RPMI7951 (cell line): ENCODE results near the gene DYRK4. TPM values are rescaled to one million over a fixed set of nuclear protein-coding genes. Genes with fewer than 3 reads are reported as not detected.
"Not testable (repeated sequence)": the region's sequence is repeated elsewhere in the genome, so short reads cannot be mapped to it uniquely, and the experiment has no call there.

ENCODE experiments used
- DNase-seq: peaks from one replicate; pipeline ENCODE4 v3.0.0-alpha.2; 2012; ENCODE audit warnings: low read depth
- total RNA-seq: library from RNA; depleted of rRNA; stranded (reverse); fragments of >200 nt; shearing (Covaris generic); gene quantifications from 2 replicates; pipeline ENCODE4 v1.2.3, GENCODE V29; 2014; rRNA removed

DYRK4 gene
- 50.6 and 54.5 TPM in 2 replicates for total RNA-seq

DNA sequence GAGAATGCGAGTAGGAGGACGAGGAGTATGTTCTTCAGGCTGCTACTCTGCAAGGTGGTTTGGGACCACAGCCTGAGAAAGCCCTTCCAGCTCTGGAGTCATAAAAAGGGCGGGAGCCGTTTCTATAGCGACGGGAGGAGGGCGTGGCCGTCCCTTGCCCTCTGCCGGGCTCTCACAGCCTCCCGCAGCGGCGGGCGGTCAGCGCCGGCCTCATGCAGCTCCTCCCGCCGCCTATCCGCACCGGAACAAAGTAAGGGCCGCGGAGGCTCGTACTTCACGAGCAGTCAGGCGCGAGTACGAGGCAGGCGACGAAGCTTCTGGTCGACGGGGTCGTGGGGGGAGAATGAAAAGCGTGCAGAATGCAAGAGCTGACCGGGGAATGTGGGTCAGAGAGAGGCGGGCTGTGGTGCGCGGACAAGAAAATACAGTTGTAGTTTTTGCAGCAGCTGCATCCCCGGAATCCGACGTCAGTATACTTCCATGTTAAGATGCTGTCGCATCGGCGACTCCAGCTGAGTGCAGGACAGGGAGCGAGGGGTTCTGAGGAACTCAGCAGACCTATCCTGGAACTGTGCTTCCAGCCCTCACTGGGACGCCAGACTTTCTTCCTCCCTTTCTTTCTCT is at the start of gene DYRK4:
TSS of gene DYRK4 (plus strand) at position 175 of the 624 bp plus-strand sequence. CDS start at position 213, 38 bp downstream.
- DNase-seq, result peak; percentile 66

GRCh38 chr12:4518106-4518728 is 43.8 kb upstream of the DYRK4 start:
- peak; percentile 62 for DNase-seq

GRCh38 chr12:4523443-4523842 is 38.6 kb upstream of the DYRK4 start:
- DNase-seq, result not testable (repeated sequence)

GRCh38 chr12:4526923-4527546 is 35.0 kb upstream of the DYRK4 start:
- peak; percentile 13 for DNase-seq

DNA sequence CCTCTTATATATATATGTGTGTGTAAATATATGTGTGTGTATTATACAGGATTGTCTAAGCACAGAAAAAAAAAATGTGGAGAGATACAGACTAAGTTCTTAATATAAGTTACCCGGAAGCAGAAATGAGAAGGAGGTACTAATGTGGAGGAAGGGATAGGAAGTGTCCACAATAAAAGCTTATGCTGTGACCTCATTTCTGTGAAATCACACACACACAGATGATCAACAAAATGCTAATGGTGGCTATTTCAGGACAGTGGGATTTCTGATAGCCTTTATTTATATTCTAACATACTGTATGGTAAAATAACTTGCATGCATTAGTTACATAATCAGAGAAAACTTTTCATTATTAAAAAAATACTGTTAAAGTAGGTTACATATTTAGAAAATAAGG is 31.8 kb upstream of the DYRK4 start:
- DNase-seq, result no peak

GRCh38 chr12:4530982-4531586 is 30.9 kb upstream of the DYRK4 start:
- no peak for DNase-seq

DNA sequence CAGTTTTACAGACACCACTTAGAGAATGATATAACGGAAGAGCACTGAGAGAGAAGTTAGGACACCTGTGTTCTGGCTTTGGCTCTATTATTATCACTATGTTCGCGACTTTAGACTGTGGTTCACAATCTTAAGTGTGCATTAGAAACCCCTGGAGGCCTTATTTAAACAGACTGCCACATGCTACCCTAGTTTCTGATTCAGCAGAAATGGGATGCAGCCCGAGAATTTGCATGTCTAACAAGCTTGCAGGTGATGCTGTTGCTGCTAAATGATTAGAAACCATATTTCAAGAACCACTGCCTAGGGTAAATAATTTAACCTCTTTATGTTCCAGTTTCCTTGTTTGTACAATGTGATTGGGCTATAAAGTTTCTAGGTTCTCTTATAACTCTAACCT is 26.9 kb upstream of the DYRK4 start:
- DNase-seq, result no peak

DNA sequence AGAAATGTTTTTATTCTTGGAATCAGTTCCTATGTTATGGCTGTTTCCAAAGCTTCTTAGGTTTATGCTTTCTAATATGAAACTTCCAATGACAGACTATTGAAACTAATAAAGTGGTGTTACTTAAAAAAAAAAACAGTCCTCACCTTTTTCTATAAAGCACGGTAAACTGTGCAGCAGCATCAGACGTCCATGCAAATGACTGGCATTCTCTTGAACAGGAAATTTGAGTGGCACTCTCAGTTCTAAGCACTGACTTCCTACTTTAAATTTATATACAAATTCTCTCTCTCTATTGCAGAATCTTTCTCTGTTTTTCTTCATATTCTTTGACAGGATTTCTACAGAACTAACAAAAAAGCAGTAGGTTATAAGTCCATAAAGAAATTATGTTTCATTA is 26.1 kb upstream of the DYRK4 start:
- no peak for DNase-seq

DNA sequence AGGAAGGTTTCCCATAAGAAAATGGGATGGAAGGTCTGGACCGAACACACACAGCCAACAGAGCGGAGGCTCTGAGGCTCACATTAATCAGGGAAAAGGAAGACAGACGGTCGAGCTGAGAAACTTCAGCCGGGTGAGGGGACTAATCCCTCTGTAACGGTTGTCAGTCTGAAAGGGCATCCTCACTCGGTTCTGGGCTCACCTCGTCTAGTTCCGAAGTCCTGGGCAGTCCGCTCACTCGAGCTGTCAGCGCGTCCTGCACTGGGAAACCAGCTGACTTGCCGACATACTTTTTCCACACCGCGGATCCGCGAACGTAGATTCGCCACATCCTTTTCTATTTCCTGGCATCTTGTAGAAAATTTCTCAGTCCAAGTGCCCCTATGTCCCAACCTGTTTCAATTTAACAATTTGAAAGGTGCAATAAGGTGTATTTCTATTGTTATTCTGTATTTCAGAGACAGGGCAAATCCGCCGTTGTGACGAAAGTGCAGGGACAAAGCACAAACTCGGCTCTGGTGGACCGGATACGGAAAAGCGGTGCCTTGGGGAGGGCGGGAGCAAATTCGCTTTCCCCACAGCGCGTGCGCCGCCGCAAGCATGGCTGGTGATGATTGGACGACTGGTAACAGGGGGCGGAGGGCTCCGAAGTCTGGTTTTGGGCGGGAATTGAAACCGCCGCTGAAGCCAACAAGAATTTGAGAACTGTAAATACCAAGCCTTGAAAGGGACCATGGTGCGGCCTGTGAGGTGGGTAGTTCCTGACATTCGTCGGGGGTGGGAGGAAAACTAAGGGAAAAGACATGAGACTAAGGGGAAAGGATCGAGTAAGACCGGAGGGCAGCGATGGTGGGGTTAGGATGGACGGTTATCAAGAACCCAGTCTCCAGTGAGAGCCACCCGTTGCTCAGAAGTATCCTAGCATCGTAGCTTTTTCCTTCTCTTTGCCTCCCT is 23.5 kb upstream of the DYRK4 start, which contains the start of gene RAD51AP1:
TSS of gene RAD51AP1 (plus strand) at position 684 of the 954 bp plus-strand sequence. CDS start at position 734, 50 bp downstream.
- DNase-seq, result peak; percentile 94

DNA sequence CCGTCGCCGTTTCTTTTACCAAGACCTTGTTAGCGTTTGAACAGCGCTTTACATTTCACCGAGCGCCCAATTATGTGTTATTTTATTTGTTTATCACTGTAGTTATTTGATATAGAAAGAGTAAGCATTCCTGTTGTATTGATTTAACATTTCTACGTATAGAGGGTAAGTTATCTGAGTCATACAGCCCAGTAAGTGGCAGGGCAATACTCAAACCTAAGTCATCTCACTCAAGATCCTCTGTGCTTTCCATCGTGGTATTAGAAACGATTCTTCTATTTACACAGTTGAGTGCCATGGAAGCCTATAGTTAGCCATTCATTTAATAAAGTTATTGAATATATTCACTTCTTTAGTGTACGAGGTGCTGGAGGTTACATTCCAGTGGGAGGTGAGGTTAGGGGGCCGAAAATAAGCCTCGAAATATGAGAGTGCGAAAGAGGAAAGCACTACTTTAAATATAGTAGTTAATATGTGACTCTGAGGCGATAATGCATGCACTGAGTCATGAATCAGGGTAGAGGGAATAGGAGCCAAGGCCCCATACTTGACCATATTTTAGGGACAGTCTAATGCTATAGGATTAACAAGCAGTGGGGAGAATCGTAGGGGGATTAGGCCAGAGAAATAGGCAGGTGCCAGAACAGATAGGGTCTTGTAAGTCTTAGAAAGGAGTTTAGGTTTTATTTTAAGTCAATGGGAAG is 22.7 kb upstream of the DYRK4 start:
- no peak for DNase-seq

DNA sequence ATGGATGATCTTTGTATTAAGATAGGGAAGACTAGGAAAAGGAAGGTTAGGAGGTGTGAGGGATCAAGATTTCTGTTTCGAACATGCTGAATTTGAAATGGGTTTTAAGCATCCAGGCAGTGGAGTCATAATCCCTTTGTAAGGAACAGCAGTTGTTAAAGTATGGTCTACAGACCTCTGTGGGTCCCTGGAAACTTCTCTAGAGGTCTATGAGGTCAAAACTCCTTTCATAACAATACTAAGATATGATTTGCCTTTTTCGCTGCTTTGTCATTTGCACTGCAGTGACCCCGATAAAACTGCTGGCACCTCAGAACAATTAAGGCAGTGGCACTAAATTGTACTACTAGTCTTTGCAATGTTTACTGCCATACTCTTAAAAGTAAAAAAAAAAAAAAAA is 21.8 kb upstream of the DYRK4 start:
- DNase-seq, result no peak

DNA sequence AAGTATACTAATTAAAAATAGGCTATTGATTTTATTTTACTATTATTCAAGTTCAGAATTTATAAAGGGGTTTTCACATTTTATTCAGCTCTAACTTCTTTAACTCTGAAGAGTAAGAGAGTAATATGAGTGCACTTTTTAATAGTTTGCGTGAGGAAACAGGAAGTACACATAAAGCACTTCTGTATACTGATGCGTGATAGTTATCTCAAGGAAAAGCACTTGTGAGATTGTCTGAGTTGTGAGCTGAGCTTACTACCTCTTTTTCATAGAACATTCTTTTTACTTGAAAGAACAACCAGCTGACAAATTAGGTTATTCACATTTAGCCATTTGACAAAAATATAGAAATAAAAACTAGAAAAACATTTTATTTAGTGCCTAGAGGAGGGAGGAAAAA is 21.4 kb upstream of the DYRK4 start:
- DNase-seq, result no peak

- no peak for DNase-seq
These were observed 16.8 kb upstream of the DYRK4 start for GRCh38 chr12:4545195-4545594.

GRCh38 chr12:4552191-4552590 is 9.8 kb upstream of the DYRK4 start:
- no peak for DNase-seq

- DNase-seq, result no peak
These were observed 8.1 kb upstream of the DYRK4 start for GRCh38 chr12:4553943-4554342.

- no peak for DNase-seq
These were observed 6.2 kb upstream of the DYRK4 start for GRCh38 chr12:4555804-4556203.

DNA sequence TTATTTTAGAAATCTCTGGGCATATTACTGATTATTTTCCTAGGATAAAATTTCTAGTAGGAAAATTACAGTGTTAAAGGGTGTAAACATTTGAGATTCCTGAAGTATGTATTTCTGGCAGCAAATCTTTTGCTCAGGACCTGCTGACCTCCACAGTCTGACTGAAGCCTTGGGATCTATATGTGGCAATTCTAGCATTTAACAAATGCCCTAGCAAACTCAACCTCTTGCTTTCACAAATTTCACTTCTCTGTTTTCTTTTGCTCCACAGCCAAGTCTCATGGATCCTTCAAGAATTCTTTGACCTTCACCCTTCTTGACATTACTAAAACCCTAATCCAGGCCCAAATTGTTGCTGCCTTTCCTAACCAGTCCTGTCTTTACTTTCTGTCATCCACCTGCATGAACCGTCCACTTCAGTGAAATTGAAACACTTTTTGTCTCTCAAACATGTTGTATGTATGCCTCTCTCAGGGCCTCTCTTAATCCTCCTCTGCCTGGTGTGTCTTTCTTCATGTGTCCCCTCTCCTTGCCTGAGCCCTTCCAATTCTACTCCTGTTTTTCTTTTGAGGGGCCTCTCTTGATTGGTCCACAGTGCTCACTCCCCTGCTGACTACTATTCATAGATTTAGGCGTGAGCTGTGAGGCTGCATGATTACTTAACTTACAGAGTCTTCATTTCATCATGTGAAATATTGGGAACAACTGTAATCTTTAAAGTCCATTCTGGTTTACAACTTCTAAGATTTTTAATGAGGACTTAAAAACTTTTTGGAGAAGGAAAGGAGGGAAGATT is 5.1 kb upstream of the DYRK4 start:
- DNase-seq, result no peak

- DNase-seq, result no peak
These were observed 4.4 kb upstream of the DYRK4 start for GRCh38 chr12:4557586-4557985.

DNA sequence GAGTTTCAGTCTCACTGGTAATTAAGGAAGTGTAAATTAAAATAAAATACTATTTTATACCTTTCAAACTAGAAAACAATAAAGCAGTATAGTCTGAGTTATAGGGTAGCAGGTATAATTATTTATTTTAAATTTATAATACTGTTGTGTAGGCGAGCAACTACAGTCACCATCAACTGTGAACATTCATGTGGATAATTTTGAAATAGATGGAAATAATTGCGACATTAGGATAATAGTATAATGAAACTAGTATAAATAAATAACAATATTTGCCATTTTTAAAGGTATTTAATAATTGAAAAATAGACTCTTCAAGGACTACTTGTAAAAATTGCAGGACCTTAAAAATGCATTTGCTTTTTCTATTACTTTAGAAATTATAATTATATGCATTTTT is 3.8 kb upstream of the DYRK4 start:
- DNase-seq, result no peak

GRCh38 chr12:4563336-4563735 is 1.3 kb downstream of the DYRK4 start:
- DNase-seq, result no peak
